Endothelial cell of umbilical vein (primary cell): ENCODE measurements around the gene PDE8B. TPM values are rescaled to one million over a fixed set of nuclear protein-coding genes. Genes with fewer than 3 reads are reported as not detected.

ENCODE experiments used
- BruUV-seq: library from RNA; stranded (reverse); fragments of 400-500 nt; replicated peaks from 2 replicates; lab custom pipeline; 2021; lab: Mats Ljungman, UMichigan
- CTCF ChIA-PET: fragments of 300-600, 350-600 bp; sonication (Branson Sonifier 250); formaldehyde crosslinking; loops from one replicate; lab custom pipeline; 2021; ENCODE audit warnings: antibody characterized with exemption, inconsistent platforms; lab: Charles Lee
- POLR2A ChIA-PET: fragments of 300-600, 350-600 bp; sonication (Branson Sonifier 250); formaldehyde crosslinking; loops from one replicate; lab custom pipeline; 2021; ENCODE audit warnings: antibody characterized with exemption, inconsistent platforms; lab: Charles Lee
- DNase-seq: peaks from one replicate; pipeline ENCODE4 v3.0.0-alpha.2; 2011; ENCODE audit warnings: low read depth, low spot score
- FAIRE-seq: peaks from 2 replicates; lab custom pipeline; 2011; peaks lifted over from hg19 to GRCh38; lab: Jason Lieb, UNC
- H2AFZ ChIP-seq: 2 replicates; pipeline ENCODE4 v1.6.0; 2012; ENCODE audit warnings: low read depth, low read length, control low read depth, inconsistent platforms
- H3K27ac ChIP-seq: 2 replicates; pipeline ENCODE4 v1.5.1; 2011; ENCODE audit warnings: low read depth, mild to moderate bottlenecking, control low read depth, low read length, moderate library complexity; ENCODE audit not compliant: insufficient read depth
- H3K27me3 ChIP-seq, 2 experiments: 2 replicates each; pipeline versions ENCODE4 v1.6.0 to v1.6.1; 2011; ENCODE audit warnings: low read length in 2 of 2, mixed read lengths in 1 of 2; ENCODE audit not compliant: control insufficient read depth in 2 of 2, insufficient read depth in 2 of 2
- H3K36me3 ChIP-seq, 2 experiments: 2 replicates in 1 of 2; 3 replicates in 1 of 2; pipeline ENCODE4 v1.5.1; 2011; ENCODE audit warnings: low read length in 2 of 2, mild to moderate bottlenecking in 1 of 2, moderate library complexity in 1 of 2; ENCODE audit not compliant: control insufficient read depth in 2 of 2, insufficient read depth in 2 of 2; ENCODE audit errors: extremely low read depth in 1 of 2
- H3K4me1 ChIP-seq: 3 replicates; pipeline ENCODE4 v1.5.1; 2011; ENCODE audit warnings: mild to moderate bottlenecking, low read length; ENCODE audit not compliant: control insufficient read depth, insufficient read depth; ENCODE audit errors: extremely low read depth
- H3K4me2 ChIP-seq: 2 replicates; pipeline ENCODE4 v1.6.1; 2011; ENCODE audit warnings: low read length, control low read depth, mixed read lengths; ENCODE audit not compliant: insufficient read depth
- H3K4me3 ChIP-seq, 3 experiments: fragments of 200-600 bp in 1 of 3; sonication (generic), shearing (Covaris generic) in 1 of 3; replicated peaks in 1 of 3; 2 replicates each; pipeline ENCODE4 v1.5.1; 2011 to 2016; ENCODE audit warnings: control low read depth in 3 of 3, low read length in 3 of 3, mild to moderate bottlenecking in 2 of 3, inconsistent platforms in 1 of 3, low read depth in 1 of 3, moderate library complexity in 1 of 3; ENCODE audit not compliant: insufficient read depth in 1 of 3
- H3K79me2 ChIP-seq: 2 replicates; pipeline ENCODE4 v1.6.0; 2012; ENCODE audit warnings: low read length, inconsistent platforms; ENCODE audit not compliant: control insufficient read depth, insufficient read depth
- H3K9ac ChIP-seq: replicated peaks from 2 replicates; pipeline ENCODE3; 2011; ENCODE audit warnings: low read length, control low read depth; ENCODE audit not compliant: insufficient read depth; ENCODE audit errors: extremely low read depth
- H3K9me1 ChIP-seq: replicated peaks from 3 replicates; pipeline ENCODE4 v1.6.0; 2011; ENCODE audit warnings: mild to moderate bottlenecking, low read length; ENCODE audit not compliant: control insufficient read depth, insufficient read depth; ENCODE audit errors: extremely low read depth
- H3K9me3 ChIP-seq: replicated peaks from 2 replicates; pipeline ENCODE4 v1.5.1; 2012; ENCODE audit warnings: low read length, inconsistent platforms; ENCODE audit not compliant: control insufficient read depth, insufficient read depth
- H4K20me1 ChIP-seq: replicated peaks from 2 replicates; pipeline ENCODE3; 2011; ENCODE audit warnings: mild to moderate bottlenecking, low read length; ENCODE audit not compliant: control insufficient read depth, insufficient read depth; ENCODE audit errors: extremely low read depth
- GATA2 ChIP-seq: IDR thresholded peaks from 2 replicates; pipeline ENCODE4 v1.7.0; 2011; ENCODE audit warnings: low read depth, mild to moderate bottlenecking, moderate library complexity, mixed read lengths, low read length; ENCODE audit not compliant: insufficient read length, insufficient read depth
- JUN ChIP-seq: IDR thresholded peaks from 2 replicates; pipeline ENCODE4 v1.6.1; 2011; ENCODE audit warnings: borderline replicate concordance, low read depth; ENCODE audit not compliant: insufficient read length, insufficient read depth
- MYC ChIP-seq: IDR thresholded peaks from one replicate; pipeline ENCODE4 v1.6.1; 2011; ENCODE audit warnings: mild to moderate bottlenecking, low read depth, low read length
- POLR2A ChIP-seq: IDR thresholded peaks from 2 replicates; pipeline ENCODE4 v1.6.1; 2012; ENCODE audit warnings: low read depth, mild to moderate bottlenecking, control low read depth, low read length
- dilution Hi-C: fragments of 300-500 bp; cut with MboI; formaldehyde crosslinking; loops from one replicate; pipeline ENCODE4 v1.15.0; 2019; ENCODE audit warnings: low sequenced_read_pairs; ENCODE audit not compliant: extremely low pct_ligation_motif_present
- intact Hi-C: fragments of 100-400 bp; cut with micrococcal nuclease; formaldehyde crosslinking; loops from one replicate; pipeline ENCODE4 v1.10.0; 2022
- polyA plus RNA-seq, 4 experiments: library from polyadenylated mRNA; depleted of rRNA in 3 of 4; stranded (reverse) in 3 of 4; unstranded in 1 of 4; fragments of >200 nt; gene quantifications; 2 replicates each; pipeline versions ENCODE4 v1.2.1 to v1.2.3, GENCODE V29; 2011 to 2012; ENCODE audit warnings: missing spikeins in 1 of 4
- total RNA-seq: library from RNA; stranded (reverse); gene quantifications from 2 replicates; pipeline ENCODE4 v1.2.3, GENCODE V29; 2021
- TF ChIP-seq, protein P1 (sequence below), 2 donors: IDR thresholded peaks; 1 replicate in 1 of 2; 2 replicates in 1 of 2; pipeline ENCODE4 v1.5.1; 2011; ENCODE audit warnings: low read length in 2 of 2, mild to moderate bottlenecking in 2 of 2, moderate library complexity in 2 of 2, control low read depth in 1 of 2, inconsistent platforms in 1 of 2, low read depth in 1 of 2; ENCODE audit not compliant: insufficient read depth in 1 of 2; ENCODE audit errors: extremely low read depth in 1 of 2

Gene PDE8B
- total and polyA plus RNA-seq, 2 donors (not counting 3 experiments of a cell fraction or from before 2014, with no cell fraction given) = not detected

GRCh38 chr5:77407152-77407551 lies 196.7 kb downstream of the PDE8B start:
- H3K9me3 ChIP-seq = no peaks in the 10 kb centered on the region
- H2AFZ ChIP-seq = no peak overlapping the region
- no peak overlapping the region for H3K4me3 ChIP-seq
- no peak overlapping the region for H3K4me2 ChIP-seq
- no peak for TF ChIP-seq MYC
- TF ChIP-seq POLR2A = no peak
- TF ChIP-seq GATA2 = no peak
- TF ChIP-seq, protein P1, sequence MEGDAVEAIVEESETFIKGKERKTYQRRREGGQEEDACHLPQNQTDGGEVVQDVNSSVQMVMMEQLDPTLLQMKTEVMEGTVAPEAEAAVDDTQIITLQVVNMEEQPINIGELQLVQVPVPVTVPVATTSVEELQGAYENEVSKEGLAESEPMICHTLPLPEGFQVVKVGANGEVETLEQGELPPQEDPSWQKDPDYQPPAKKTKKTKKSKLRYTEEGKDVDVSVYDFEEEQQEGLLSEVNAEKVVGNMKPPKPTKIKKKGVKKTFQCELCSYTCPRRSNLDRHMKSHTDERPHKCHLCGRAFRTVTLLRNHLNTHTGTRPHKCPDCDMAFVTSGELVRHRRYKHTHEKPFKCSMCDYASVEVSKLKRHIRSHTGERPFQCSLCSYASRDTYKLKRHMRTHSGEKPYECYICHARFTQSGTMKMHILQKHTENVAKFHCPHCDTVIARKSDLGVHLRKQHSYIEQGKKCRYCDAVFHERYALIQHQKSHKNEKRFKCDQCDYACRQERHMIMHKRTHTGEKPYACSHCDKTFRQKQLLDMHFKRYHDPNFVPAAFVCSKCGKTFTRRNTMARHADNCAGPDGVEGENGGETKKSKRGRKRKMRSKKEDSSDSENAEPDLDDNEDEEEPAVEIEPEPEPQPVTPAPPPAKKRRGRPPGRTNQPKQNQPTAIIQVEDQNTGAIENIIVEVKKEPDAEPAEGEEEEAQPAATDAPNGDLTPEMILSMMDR (IDR thresholded peaks at IDR 0.05; ENCODE audit: extremely low read depth in 1 of 2, insufficient read depth in 1 of 2, low read depth in 1 of 2, low read length in 2 of 2) = no peak
- TF ChIP-seq JUN = no peak
- DNase-seq (no peak), FAIRE-seq (no peak)
- no peaks in the 10 kb centered on the region for H3K9me1 ChIP-seq
- BruUV-seq = no TSS peak
- dilution Hi-C loops (no loop called here), intact Hi-C loops (no loop called here)
- no peak overlapping the region for H3K27ac ChIP-seq
- peaks cover 0 to 7% of the 10 kb centered on the region in 2 experiments for H3K27me3 ChIP-seq
- H3K36me3 ChIP-seq = no peaks in the 10 kb centered on the region
- ChIA-PET CTCF (interaction anchor here (1.0 kb wide), 1 partner anchor 11 kb away, joined by 3 read pairs; no protein-coding TSS in a partner anchor), POLR2A (no interaction called here)
- no peaks in the 10 kb centered on the region for H4K20me1 ChIP-seq
- no peaks in the 10 kb centered on the region for H3K79me2 ChIP-seq
- H3K9ac ChIP-seq = no peak overlapping the region
- no peaks in the 10 kb centered on the region for H3K4me1 ChIP-seq
